ENCODE measurements around the gene RNF2. TPM values are rescaled to one million over a fixed set of nuclear protein-coding genes. Genes with fewer than 3 reads are reported as not detected.

The RNF2 gene
- total and polyA plus RNA-seq, 2 of the 13 experiments (the other 11 are each of a cell fraction or from before 2014, with no cell fraction given), result 19.3 to 21.7 TPM

- POLR2A ChIA-PET, result no interaction called here
- no peak for ATAC-seq
- TF ChIP-seq MATR3 (CRISPR knock-in tag; IDR thresholded peaks at IDR 0.05), result no peak
- no peak for TF ChIP-seq ZNF362 (CRISPR knock-in tag; IDR thresholded peaks at IDR 0.05; ENCODE audit: borderline replicate concordance)
- no peak for TF ChIP-seq TSC22D2 (CRISPR knock-in tag; IDR thresholded peaks at IDR 0.05; ENCODE audit: borderline replicate concordance)
- no peak for TF ChIP-seq CENPX (CRISPR knock-in tag; IDR thresholded peaks at IDR 0.05)
- no peak for TF ChIP-seq NCOA2 (CRISPR knock-in tag; IDR thresholded peaks at IDR 0.05)
- no peak for TF ChIP-seq FOXC1 (CRISPR knock-in tag; IDR thresholded peaks at IDR 0.05; ENCODE audit: borderline replicate concordance)
- no peak for TF ChIP-seq MTF2 (CRISPR knock-in tag; IDR thresholded peaks at IDR 0.05; ENCODE audit: borderline replicate concordance)
- no peak for TF ChIP-seq ZBTB1 (CRISPR knock-in tag; IDR thresholded peaks at IDR 0.05; ENCODE audit: borderline replicate concordance)
- TF ChIP-seq SIX4 (CRISPR knock-in tag; IDR thresholded peaks at IDR 0.05), result no peak
- TF ChIP-seq SIN3B (IDR thresholded peaks at IDR 0.05; ENCODE audit: low read length), result no peak
- TF ChIP-seq NCOA5 (CRISPR knock-in tag; IDR thresholded peaks at IDR 0.05), result no peak
- no peak for TF ChIP-seq ZNF557 (CRISPR knock-in tag; IDR thresholded peaks at IDR 0.05)
Observed at GRCh38 chr1:185058110-185058509, 12.8 kb downstream of the RNF2 start.

More at GRCh38 chr1:185058110-185058509, 12.8 kb downstream of the RNF2 start:
- CTCF ChIA-PET (ENCODE audit: low intra/inter-chr PET ratio, low total read pairs), result no interaction called here
- Histone ChIP-seq H3K27ac (ENCODE audit: extremely low read length, insufficient read depth, low read length) (no peak overlapping the region), H3K36me3 (replicated peaks in 1 of 2; ENCODE audit: control insufficient read depth in 1 of 2, insufficient read depth in 2 of 2, low read length in 2 of 2) (no peaks in the 10 kb centered on the region), H2AFZ (ENCODE audit: low read length) (no peak overlapping the region), H3K4me1 (ENCODE audit: insufficient read depth, low read length) (no peaks in the 10 kb centered on the region), H3K79me2 (ENCODE audit: insufficient read depth, low read length) (peaks cover 55% of the 10 kb centered on the region), H3K4me2 (ENCODE audit: low read depth, low read length) (no peak overlapping the region), H3K4me3 (replicated peaks in 1 of 3; ENCODE audit: insufficient read depth in 1 of 3, low read depth in 2 of 3, low read length in 3 of 3) (no peak overlapping the region), H4K20me1 (ENCODE audit: insufficient read depth, low read length) (no peaks in the 10 kb centered on the region; the same call in 1 of the 2 replicates), H3K9me3 (ENCODE audit: low read length) (no peaks in the 10 kb centered on the region), H3K9ac (ENCODE audit: insufficient read depth, low read depth, low read length) (no peak overlapping the region), H3K27me3 (ENCODE audit: control insufficient read depth in 1 of 2, insufficient read depth in 2 of 2, low read length in 2 of 2) (no peaks in the 10 kb centered on the region)
- DNase-seq (ENCODE audit: low spot score) (no peak), FAIRE-seq (no peak)
- in situ Hi-C loops (cut with HindIII; ENCODE audit: extremely low pct_ligation_motif_present, low pct_unique_long_range_greater_than_20kb) (no loop called here), intact Hi-C loops (cut with micrococcal nuclease; ENCODE audit: unreplicated experiment) (no loop called here)
- BruUV-seq (replicated peaks), result no TSS peak
- 100% methylated on average over 2 of the region's 2 CpGs for WGBS (ENCODE audit: low lambda C conversion rate)

All from HepG2 (cell line).